Prostate gland (tissue), 2 donors: Measurements from ENCODE around the gene TFEB.

Experiments
- POLR2A ChIP-seq: fragments of 450-650 bp; IDR thresholded peaks from one replicate; pipeline ENCODE4 v1.6.1; 2016; ENCODE audit warnings: antibody characterized with exemption, mild to moderate bottlenecking
- POLR2AphosphoS5 ChIP-seq: sonication (generic); formaldehyde crosslinking; IDR thresholded peaks from one replicate; pipeline ENCODE4 v1.6.1; 2017; ENCODE audit warnings: antibody characterized with exemption
- TF ChIP-seq, protein P1 (sequence below), 4 experiments: fragments of 200-600 bp in 2 of 4; fragments of 450-650 bp in 2 of 4; sonication (generic) in 2 of 4; IDR thresholded peaks; 1 replicate in 3 of 4; 2 replicates in 1 of 4; pipeline ENCODE4 v1.5.1; 2016 to 2019; ENCODE audit warnings: antibody characterized with exemption in 4 of 4, mild to moderate bottlenecking in 2 of 4, moderate library complexity in 2 of 4

GRCh38 chr6:41689171-41690008 is 46.0 kb downstream of the TFEB start:
- TF ChIP-seq, protein P1, sequence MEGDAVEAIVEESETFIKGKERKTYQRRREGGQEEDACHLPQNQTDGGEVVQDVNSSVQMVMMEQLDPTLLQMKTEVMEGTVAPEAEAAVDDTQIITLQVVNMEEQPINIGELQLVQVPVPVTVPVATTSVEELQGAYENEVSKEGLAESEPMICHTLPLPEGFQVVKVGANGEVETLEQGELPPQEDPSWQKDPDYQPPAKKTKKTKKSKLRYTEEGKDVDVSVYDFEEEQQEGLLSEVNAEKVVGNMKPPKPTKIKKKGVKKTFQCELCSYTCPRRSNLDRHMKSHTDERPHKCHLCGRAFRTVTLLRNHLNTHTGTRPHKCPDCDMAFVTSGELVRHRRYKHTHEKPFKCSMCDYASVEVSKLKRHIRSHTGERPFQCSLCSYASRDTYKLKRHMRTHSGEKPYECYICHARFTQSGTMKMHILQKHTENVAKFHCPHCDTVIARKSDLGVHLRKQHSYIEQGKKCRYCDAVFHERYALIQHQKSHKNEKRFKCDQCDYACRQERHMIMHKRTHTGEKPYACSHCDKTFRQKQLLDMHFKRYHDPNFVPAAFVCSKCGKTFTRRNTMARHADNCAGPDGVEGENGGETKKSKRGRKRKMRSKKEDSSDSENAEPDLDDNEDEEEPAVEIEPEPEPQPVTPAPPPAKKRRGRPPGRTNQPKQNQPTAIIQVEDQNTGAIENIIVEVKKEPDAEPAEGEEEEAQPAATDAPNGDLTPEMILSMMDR (IDR thresholded peaks at IDR 0.05): no peak
- TF ChIP-seq POLR2A (no peak), POLR2AphosphoS5 (no peak)
